Activated T-helper 1 cell treated with anti-CD3 and anti-CD28 coated beads, Interleukin-12 subunit alpha, Interleukin-12 subunit beta, Interleukin-2, Interleukin-4 antibody, amounts not matched to agents 30 ng/mL and 10 ng/mL and 1 ng/mL, durations not matched to agents 14 hours and 24 hours and 36 hours (primary cell): ENCODE measurements around the gene SLC39A1. TPM values are rescaled to one million over a fixed set of nuclear protein-coding genes. Genes with fewer than 3 reads are reported as not detected.

Experiments used
- DNase-seq: peaks from one replicate; pipeline ENCODE4 v3.0.0; 2021; ENCODE audit warnings: low spot score
- H3K27ac Mint-ChIP-seq: one replicate; pipeline ENCODE4 v1.8.0; 2021; ENCODE audit warnings: mild to moderate bottlenecking, mixed read lengths
- H3K27me3 Mint-ChIP-seq: one replicate; pipeline ENCODE4 v1.8.0; 2022; ENCODE audit warnings: mild to moderate bottlenecking, moderate library complexity, mixed read lengths; ENCODE audit not compliant: insufficient read depth
- H3K36me3 Mint-ChIP-seq: one replicate; pipeline ENCODE4 v1.8.0; 2021; ENCODE audit warnings: low read depth, mixed read lengths
- H3K4me1 Mint-ChIP-seq: one replicate; pipeline ENCODE4 v1.8.0; 2021; ENCODE audit warnings: low read depth, mixed read lengths
- H3K4me3 Mint-ChIP-seq: one replicate; pipeline ENCODE4 v1.8.0; 2021; ENCODE audit warnings: mild to moderate bottlenecking, moderate library complexity, mixed read lengths
- H3K9me3 Mint-ChIP-seq: one replicate; pipeline ENCODE4 v1.8.0; 2021; ENCODE audit warnings: mixed read lengths
- intact Hi-C: fragments of 100-400 bp; cut with micrococcal nuclease; formaldehyde crosslinking; loops from one replicate; pipeline ENCODE4 v1.15.1; 2024
- total RNA-seq: library from RNA; stranded (reverse); gene quantifications from 2 replicates; pipeline ENCODE4 v1.2.3, GENCODE V29; 2022

The SLC39A1 gene
- total RNA-seq, 1 donor from 2014 or later, result 76.1 TPM

DNA sequence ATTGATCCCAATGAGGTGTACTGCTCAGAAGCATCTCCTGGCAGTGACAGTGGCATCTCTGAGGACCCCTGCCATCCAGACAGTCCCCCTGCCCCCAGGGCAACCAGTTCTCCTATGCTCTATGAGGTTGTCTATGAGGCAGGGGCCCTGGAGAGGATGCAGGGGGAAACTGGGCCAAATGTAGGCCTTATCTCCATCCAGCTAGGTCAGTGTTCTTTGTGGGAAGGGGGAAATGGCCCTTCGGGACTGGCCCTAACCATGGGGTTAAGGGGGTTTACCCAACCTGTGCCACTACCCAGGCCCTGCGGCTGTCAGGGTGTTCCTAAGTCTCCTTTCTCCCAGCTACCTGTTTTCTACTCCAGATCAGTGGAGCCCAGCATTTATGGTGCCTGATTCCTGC lies 5.6 kb upstream of the SLC39A1 start:
- H3K27me3 Mint-ChIP-seq, result no peaks in the 10 kb centered on the region
- H3K27ac Mint-ChIP-seq, result no peak overlapping the region
- DNase-seq, result no peak
- peaks cover 24% of the 10 kb centered on the region for H3K36me3 Mint-ChIP-seq
- intact Hi-C loops, result loop anchor here (10.0 kb wide), 1 partner anchor 424 kb away; the partner anchor contains the start of genes S100A3, S100A4 and S100A5
- H3K4me1 Mint-ChIP-seq, result peaks cover 51% of the 10 kb centered on the region
- peak overlapping the region; percentile 97 for H3K4me3 Mint-ChIP-seq
- peaks cover 3% of the 10 kb centered on the region for H3K9me3 Mint-ChIP-seq

DNA sequence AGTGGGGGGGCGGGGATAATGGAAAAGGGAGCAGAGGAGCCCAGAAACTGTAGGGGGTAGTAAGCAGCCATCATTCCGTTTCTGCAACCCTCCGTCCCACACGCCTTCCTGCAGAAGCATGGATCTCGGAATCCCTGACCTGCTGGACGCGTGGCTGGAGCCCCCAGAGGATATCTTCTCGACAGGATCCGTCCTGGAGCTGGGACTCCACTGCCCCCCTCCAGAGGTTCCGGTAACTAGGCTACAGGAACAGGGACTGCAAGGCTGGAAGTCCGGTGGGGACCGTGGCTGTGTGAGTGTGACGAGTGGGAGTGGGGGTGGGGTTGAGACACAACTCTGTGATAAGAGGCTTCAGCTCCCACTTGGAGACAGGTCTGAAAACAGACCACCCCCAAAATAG lies 5.1 kb upstream of the SLC39A1 start:
- Mint-ChIP-seq H3K4me1 (peaks cover 54% of the 10 kb centered on the region), H3K4me3 (peak overlapping the region; percentile 97), H3K36me3 (peaks cover 20% of the 10 kb centered on the region), H3K27me3 (no peaks in the 10 kb centered on the region), H3K27ac (no peak overlapping the region), H3K9me3 (peaks cover 3% of the 10 kb centered on the region)
- no peak for DNase-seq
- intact Hi-C loops, result loop anchor here (10.0 kb wide), 1 partner anchor 424 kb away; the partner anchor contains the start of genes S100A3, S100A4 and S100A5

DNA sequence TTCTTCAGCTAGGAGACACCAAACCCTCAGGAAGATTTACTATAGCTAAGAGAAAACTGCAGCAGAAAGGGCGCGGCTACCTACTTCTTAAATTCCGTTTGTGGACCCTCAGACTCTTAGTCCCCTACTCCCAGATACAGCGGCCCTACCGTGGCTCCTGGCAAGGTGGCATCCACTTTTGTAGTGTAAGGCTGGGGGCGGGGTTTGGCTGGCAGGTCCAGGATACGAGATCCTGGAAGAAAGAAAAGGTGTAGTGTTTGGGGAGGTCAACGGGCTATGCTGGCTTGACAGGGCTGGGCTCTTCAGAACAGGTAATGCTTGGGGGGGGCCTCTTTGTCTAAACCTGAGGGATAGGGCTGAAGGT lies 4.6 kb upstream of the SLC39A1 start:
- intact Hi-C loops, result loop anchor here (1.0 to 10.0 kb wide), 8 partner anchors 9 to 423 kb away; partner anchors contain the start of genes CRTC2, JTB, RAB13 and RPS27
- Mint-ChIP-seq H3K27ac (peak overlapping the region; percentile 95), H3K36me3 (peaks cover 16% of the 10 kb centered on the region), H3K9me3 (peaks cover 3% of the 10 kb centered on the region), H3K27me3 (no peaks in the 10 kb centered on the region), H3K4me3 (peak overlapping the region; percentile 97), H3K4me1 (peaks cover 52% of the 10 kb centered on the region)
- DNase-seq, result no peak

DNA sequence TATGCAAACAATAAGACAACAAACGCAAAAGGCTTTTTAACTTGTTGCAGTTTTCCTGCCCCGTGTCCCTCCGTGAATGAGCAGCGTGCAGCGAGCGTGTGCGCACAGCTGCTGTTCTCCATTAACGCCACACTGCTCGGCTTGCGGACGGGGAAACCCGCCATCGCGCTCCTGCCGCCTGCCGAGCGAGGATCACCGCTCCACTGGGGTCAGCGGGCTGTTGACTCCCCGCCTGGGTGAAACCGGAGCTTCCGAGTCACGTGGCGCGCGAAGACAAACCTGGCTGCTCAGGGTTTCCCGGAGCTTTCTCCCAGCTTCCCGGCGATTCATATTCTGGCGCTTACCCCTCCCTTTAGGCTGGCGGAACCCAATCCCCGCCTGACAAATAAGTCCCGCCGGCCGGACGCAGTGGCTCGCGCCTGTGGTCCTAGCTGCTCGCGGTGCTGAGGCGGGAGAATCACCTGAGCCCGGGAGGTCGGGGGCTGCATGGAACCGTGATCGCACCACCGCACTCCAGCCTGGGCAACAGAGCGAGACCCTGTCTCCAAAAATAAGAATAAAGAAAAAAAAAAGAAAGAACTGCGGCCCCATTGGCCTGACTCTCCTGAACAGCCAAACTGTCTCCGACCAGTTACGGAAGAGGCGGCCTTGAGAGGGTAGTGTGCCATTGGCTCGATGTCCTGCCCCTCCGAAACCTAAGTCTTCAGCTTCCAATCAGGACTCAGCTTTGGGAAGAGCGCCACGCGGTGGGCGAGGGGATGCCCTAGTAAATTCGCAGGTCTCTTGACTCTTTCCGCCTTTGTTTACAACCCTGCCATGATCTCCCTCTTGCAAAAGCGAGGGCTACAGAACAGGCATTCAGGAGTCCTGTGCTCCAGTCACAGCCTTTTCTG lies 4.0 kb upstream of the SLC39A1 start, which contains the start of gene CREB3L4:
Gene CREB3L4 (plus strand): TSS at position 796 of the 893 bp plus-strand sequence. CDS start 624 bp downstream, outside the sequence.
- H3K27me3 Mint-ChIP-seq, result no peaks in the 10 kb centered on the region
- intact Hi-C loops, result loop anchor here (1.0 to 10.0 kb wide), 8 partner anchors 9 to 423 kb away; partner anchors contain the start of genes CRTC2, JTB, RAB13 and RPS27
- peak; percentile 80 for DNase-seq
- H3K9me3 Mint-ChIP-seq, result peaks cover 3% of the 10 kb centered on the region
- peaks cover 52% of the 10 kb centered on the region for H3K4me1 Mint-ChIP-seq
- peaks cover 12% of the 10 kb centered on the region for H3K36me3 Mint-ChIP-seq
- peak within 1 kb of the TSS; percentile 95 for H3K27ac Mint-ChIP-seq
- H3K4me3 Mint-ChIP-seq, result peak within 1 kb of the TSS; percentile 97

DNA sequence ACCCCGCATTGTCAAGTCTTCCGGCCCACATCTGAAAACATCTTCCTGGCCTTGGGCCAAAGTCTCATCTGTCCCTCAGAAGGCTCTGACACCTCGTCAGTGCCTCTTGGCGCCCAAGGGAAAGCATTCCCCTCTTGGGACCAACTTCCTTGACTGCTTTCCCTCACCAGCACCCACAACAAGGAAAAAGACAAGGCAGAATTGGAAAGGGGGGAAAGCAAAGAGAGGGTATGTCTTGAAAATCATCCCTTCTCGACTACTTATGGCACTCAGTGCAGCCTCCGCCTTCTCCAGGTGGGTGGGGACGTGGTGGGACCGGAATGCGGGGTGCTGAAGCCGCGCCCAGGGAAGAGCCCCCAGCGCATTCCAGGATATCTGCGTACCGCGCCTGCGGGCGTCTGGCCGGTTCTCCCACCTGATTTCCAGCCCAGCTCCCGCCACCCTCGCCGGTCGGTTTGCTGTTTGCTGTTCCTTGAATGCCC lies 554 bp upstream of the SLC39A1 start:
- peak overlapping the region; percentile 85 for H3K4me3 Mint-ChIP-seq
- DNase-seq, result no peak

DNA sequence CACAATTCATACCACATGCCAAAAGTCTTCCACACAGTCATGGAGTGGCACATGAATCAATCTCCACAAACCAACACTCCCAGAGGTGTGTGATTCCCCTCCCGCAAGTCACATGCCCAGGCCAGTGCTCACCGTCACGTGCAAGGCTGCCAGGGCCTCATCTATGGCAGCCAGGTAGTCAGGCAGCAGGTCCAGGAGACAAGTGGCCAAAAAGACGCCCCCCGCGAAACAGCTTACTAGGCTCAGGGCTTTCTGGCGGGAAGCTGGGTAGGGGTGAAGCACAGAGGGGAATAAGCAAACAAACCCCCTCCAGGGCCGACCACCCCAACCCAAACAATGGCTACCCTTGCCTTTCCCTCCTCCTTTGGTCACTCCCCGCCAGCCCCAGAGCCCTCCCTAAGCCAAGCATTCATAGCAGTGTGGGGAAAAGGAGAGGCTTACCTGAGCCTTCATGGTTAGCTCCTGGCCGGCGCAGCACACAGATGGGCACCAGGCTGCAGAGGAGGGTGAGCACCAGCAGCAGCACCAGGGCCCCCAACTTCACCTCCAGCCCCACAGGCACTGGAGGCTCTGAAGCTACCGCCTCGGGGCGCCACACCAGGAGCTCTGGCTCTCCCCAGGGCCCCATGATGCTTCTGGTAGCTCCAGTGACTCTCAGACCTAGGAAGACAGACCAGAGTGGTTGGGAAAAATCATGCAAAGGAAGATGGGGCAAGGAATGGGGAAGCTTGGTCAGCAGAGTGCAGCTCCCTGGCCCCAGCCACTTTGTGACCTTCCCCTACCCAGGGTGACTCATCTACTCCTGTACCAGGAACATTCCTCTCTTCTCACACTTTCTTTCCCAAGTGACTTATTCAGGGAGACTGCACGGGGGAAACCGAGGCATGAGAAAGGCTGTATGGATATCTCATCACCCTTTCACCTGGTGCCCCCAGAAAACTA lies 978 bp downstream of the SLC39A1 start:
- H3K4me1 Mint-ChIP-seq, result peaks cover 60% of the 10 kb centered on the region
- H3K27ac Mint-ChIP-seq, result peak overlapping the region; percentile 85
- peaks cover 3% of the 10 kb centered on the region for H3K9me3 Mint-ChIP-seq
- H3K27me3 Mint-ChIP-seq, result no peaks in the 10 kb centered on the region
- intact Hi-C loops, result loop anchor here (1.0 to 10.0 kb wide), 7 partner anchors 15 to 418 kb away; partner anchors contain the start of genes DENND4B, JTB, RPS27 and S100A3
- peaks cover 21% of the 10 kb centered on the region for H3K36me3 Mint-ChIP-seq
- DNase-seq, result no peak
- H3K4me3 Mint-ChIP-seq, result peak overlapping the region; percentile 85

More for the DNA sequence above, 554 bp upstream of the SLC39A1 start:
- intact Hi-C loops, result loop anchor here (1.0 to 10.0 kb wide), 7 partner anchors 13 to 419 kb away; partner anchors contain the start of genes DENND4B, JTB, RPS27 and S100A3
- peaks cover 3% of the 10 kb centered on the region for H3K9me3 Mint-ChIP-seq
- H3K4me1 Mint-ChIP-seq, result peaks cover 68% of the 10 kb centered on the region
- peaks cover 18% of the 10 kb centered on the region for H3K36me3 Mint-ChIP-seq
- peak overlapping the region; percentile 85 for H3K27ac Mint-ChIP-seq
- no peaks in the 10 kb centered on the region for H3K27me3 Mint-ChIP-seq

DNA sequence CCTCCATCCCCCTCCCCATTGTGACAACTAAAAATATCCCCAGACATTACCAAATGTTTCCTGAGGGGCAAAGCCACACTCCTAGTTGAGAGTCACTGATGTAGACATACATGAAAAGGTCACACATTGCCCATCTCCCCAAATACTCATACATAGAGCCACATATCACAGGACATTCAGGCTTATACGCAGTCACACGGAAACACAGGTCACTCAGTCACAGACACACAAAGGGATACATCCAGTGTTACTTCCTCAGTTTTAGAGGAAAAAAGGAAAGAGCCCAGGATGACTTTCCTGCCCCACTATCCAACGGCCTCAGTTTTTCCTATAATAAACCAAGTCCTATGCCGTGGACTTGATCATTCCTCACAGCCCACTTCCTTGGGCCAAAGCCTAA lies 1.9 kb downstream of the SLC39A1 start:
- peak overlapping the region; percentile 36 for H3K27ac Mint-ChIP-seq
- H3K4me1 Mint-ChIP-seq, result peaks cover 62% of the 10 kb centered on the region
- H3K36me3 Mint-ChIP-seq, result peaks cover 17% of the 10 kb centered on the region
- H3K27me3 Mint-ChIP-seq, result no peaks in the 10 kb centered on the region
- H3K4me3 Mint-ChIP-seq, result peak overlapping the region; percentile 85
- peaks cover 3% of the 10 kb centered on the region for H3K9me3 Mint-ChIP-seq
- intact Hi-C loops, result loop anchor here (10.0 kb wide), 1 partner anchor 417 kb away; the partner anchor contains the start of genes S100A3, S100A4 and S100A5
- DNase-seq, result no peak

DNA sequence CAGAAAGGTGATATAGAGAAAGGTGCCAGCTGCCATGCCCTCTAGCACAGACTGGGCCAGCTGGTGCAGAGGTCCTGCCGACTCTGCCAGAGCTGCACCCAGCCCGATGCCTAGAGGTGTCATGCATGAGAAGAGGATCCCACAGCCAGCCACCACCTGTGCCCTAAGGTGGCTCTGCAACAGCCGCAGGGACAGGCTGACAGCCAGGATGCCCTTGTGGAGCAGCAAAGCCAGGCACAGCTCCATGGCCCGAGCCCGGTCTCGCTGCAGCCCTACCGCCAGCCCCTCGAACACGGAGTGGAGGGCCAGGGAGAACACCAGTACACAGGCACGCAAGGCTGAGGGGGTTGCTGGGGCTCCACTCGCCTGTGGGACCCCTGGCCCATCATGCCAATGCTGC lies 3.1 kb downstream of the SLC39A1 start:
- H3K36me3 Mint-ChIP-seq, result peaks cover 13% of the 10 kb centered on the region
- no peak overlapping the region for H3K27ac Mint-ChIP-seq
- no peaks in the 10 kb centered on the region for H3K27me3 Mint-ChIP-seq
- peak overlapping the region; percentile 85 for H3K4me3 Mint-ChIP-seq
- H3K9me3 Mint-ChIP-seq, result no peaks in the 10 kb centered on the region
- peaks cover 63% of the 10 kb centered on the region for H3K4me1 Mint-ChIP-seq
- DNase-seq, result no peak
- intact Hi-C loops, result loop anchor here (10.0 kb wide), 1 partner anchor 415 kb away; the partner anchor contains the start of genes S100A3, S100A4 and S100A5

DNA sequence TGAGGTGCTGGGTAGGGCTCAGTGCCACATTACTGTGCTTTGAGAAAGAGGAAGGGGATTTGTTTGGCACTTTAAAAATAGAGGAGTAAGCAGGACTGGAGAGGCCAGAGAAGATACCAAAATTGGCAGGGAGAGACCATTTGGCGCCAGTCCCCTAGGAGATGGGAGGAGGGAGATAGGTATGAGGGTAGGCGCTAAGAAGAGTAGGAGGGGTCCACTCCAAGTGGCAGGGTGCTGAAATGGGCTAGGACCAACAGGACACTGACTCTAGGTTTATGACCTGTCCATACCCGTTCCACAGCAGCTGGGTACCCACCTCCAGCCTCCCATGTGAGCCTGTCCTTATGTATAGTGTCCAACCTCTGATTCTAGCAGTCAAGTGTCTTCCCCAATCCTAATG lies 3.9 kb downstream of the SLC39A1 start:
- H3K4me3 Mint-ChIP-seq, result peak overlapping the region; percentile 97
- no peaks in the 10 kb centered on the region for H3K27me3 Mint-ChIP-seq
- peaks cover 66% of the 10 kb centered on the region for H3K4me1 Mint-ChIP-seq
- peaks cover 13% of the 10 kb centered on the region for H3K36me3 Mint-ChIP-seq
- no peak for DNase-seq
- H3K9me3 Mint-ChIP-seq, result no peaks in the 10 kb centered on the region
- intact Hi-C loops, result loop anchor here (2.0 to 5.0 kb wide), 2 partner anchors 232 to 313 kb away; partner anchors contain the start of genes HAX1 and INTS3
- H3K27ac Mint-ChIP-seq, result peak overlapping the region; percentile 46

DNA sequence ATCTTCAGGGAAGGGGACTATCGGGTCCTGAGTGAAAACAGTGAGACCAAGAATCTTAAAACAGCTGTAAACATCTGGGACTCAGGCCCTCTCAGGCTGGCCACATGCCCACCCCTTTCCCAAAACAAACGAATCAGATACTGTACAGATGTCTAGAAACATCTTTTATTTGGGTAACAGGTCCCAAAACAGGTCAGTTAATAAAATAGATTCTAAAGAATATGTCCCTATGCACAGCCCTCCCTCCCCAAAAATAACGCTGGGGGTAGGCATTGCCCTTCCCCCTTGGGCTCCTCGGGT lies 4.4 kb downstream of the SLC39A1 start:
- intact Hi-C loops, result loop anchor here (1.0 to 5.0 kb wide), 9 partner anchors 8 to 314 kb away; partner anchors contain the start of genes CREB3L4, DENND4B, HAX1 and INTS3
- H3K4me1 Mint-ChIP-seq, result peaks cover 69% of the 10 kb centered on the region
- peak overlapping the region; percentile 97 for H3K4me3 Mint-ChIP-seq
- H3K27ac Mint-ChIP-seq, result peak overlapping the region; percentile 81
- DNase-seq, result no peak
- no peaks in the 10 kb centered on the region for H3K27me3 Mint-ChIP-seq
- peaks cover 18% of the 10 kb centered on the region for H3K36me3 Mint-ChIP-seq
- no peaks in the 10 kb centered on the region for H3K9me3 Mint-ChIP-seq

DNA sequence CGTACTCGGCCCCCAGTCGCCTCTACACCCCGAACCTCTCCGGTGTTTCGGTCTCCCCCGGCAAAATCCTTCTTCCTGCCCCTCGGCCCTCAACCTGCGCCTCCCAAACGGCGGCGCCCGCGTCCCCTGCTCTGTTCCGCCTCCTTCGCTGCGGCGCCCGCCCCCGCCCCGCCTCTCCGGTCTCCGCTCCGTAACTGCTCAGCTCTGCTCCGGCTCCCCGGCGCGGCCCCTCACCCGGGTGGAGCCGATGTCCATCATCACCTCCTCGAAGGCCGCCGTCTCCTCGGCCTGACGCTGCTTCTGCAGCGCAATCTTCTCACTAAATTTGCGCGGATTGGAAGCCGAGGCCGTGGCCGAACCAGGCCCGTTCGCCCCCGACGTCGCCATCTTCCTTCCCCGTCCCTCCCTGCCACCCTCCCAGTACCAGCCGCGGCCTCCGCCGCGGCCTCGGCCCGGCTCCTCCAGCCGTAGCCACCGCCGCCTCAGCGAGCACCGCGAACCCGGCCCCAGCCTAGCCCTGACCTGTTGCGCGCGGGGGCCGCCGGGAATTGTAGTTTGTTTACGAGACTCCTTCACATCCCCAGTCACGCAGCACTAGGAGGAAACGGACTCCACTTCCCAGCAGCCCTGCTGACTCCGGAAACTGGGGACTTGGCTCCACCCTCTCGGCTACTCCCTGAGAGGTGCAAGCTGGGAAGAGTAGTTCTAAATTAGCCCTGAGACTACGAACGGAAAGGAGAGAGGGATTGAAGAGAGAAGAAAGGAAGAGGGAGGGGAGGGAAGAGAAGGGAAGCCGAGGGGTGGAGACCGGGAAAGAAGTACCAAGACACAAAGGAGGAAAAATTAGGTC lies 5.0 kb downstream of the SLC39A1 start, which contains the start of gene CRTC2:
Gene CRTC2 (minus strand): TSS at position 502 of the 850 bp plus-strand sequence. CDS start 115 bp downstream, at position 387.
- Mint-ChIP-seq H3K4me3 (peak within 1 kb of the TSS; percentile 97), H3K27ac (peak within 1 kb of the TSS; percentile 81), H3K9me3 (no peaks in the 10 kb centered on the region), H3K27me3 (no peaks in the 10 kb centered on the region), H3K4me1 (peaks cover 65% of the 10 kb centered on the region), H3K36me3 (peaks cover 24% of the 10 kb centered on the region)
- peak; percentile 96 for DNase-seq
- intact Hi-C loops, result loop anchor here (1.0 to 5.0 kb wide), 9 partner anchors 9 to 314 kb away; partner anchors contain the start of genes CREB3L4, DENND4B, HAX1 and INTS3
